ENCODE measurements around the gene METAP1. TPM values are rescaled to one million over a fixed set of nuclear protein-coding genes. Genes with fewer than 3 reads are reported as not detected.
"Not testable (repeated sequence)": the region's sequence is repeated elsewhere in the genome, so short reads cannot be mapped to it uniquely, and the experiment has no call there.

Gene METAP1
- total RNA-seq, 1 donor from 2014 or later = 16.2 TPM

DNA sequence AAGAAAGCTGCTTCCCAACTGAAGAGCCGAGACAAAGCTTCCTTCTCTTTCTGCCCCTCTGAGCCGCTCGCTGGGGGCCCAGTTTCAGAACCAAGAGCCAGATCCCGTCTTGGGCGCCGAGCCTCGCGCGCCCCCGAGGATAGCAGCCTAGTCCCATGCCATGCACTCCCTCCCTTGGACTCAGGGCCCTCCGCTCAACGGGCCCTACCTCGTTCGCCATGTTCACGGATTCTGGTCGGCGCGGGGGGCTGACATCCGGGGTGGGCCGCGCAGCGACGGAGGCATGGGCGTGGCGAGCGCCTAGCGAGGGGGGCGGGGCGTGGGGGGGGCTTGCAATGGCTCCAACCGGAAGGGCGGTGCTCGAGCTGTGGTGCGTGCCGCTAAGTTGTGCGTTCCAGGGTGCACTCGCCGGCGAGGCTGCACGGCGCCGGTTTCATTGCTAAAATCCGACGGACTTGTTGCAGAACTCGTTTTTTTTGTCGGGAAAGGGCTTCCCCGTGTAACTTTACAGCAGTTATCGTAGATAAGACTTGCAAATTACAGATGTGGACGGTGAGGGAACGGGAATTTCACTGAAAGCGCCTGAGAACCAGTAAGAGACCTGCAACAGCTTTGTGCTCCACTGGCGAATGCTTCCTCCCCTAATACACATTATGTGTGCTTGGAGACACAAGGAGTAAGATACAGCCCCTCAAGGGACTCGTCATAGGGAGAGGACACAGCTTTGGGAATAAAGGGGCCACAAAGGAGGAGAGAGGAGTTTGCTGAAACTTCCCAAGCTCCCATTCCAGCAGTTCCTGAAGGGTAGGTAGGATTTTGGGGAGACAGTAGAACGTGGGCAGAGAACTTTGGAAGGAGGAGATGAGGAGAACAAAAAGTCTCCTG lies 93.2 kb downstream of the METAP1 start, which contains the start of gene ADH5:
ADH5 (minus strand) TSS at position 308 of the 885 bp plus-strand sequence; CDS start at position 220, 88 bp downstream.
- Histone ChIP-seq H3K9ac (ENCODE audit: low read depth in 1 of 3, low read length in 3 of 3) (peak within 1 kb of the TSS; percentile 76 to 97 (median 94)), H3K9me3 (ENCODE audit: control insufficient read depth in 3 of 3, low read length in 3 of 3) (no peaks in the 10 kb centered on the region), H3K4me3 (ENCODE audit: low read length in 3 of 3) (peak within 1 kb of the TSS; percentile 87 to 95 (median 92)), H3K27ac (ENCODE audit: low read depth, low read length) (peak within 1 kb of the TSS; percentile 87), H3K4me1 (ENCODE audit: control insufficient read depth in 3 of 3, insufficient read depth in 3 of 3, low read length in 3 of 3) (peaks cover 5 to 14% (median 13%) of the 10 kb centered on the region in 3 donors), H3K27me3 (ENCODE audit: control insufficient read depth in 3 of 3, insufficient read depth in 3 of 3, low read length in 3 of 3) (no peaks in the 10 kb centered on the region), H3K36me3 (ENCODE audit: control insufficient read depth in 3 of 3, insufficient read depth in 3 of 3, low read length in 3 of 3) (peaks cover 11 to 13% (median 11%) of the 10 kb centered on the region in 3 donors)

DNA sequence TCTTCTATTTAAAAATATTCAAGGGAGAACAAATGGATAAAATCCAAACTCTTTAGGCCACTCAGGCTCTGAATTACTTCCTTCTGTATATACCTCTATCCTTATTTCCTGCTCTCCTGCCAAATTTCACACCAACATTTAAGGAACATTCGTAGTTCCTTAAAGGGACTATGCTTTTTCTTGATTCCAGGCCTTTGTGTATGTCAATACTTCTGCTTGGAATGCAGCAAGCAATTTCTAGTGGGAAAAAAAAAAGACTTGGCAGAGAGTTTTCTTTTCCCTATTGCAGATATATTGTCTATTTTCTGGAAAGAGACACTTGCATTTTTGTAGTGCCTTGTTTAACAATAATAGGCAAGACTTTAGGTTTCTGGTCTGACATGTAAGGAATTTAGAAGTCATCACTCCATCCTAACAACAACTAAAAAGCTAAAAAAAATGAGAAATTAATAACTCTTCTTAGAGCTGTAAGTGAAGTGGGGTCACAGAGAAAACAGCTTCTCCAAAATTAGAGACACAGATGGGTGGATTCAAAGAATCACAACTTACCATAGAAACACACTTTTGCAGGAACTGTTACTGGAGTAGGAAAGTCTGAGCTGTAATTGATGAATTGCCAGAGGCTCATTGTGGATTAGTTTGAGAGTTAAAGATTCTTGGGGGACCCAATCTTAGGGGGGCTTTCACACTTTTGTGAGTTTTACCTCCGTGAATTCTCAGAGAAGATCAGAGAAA lies 95.1 kb downstream of the METAP1 start:
- no peak overlapping the region for H3K9ac ChIP-seq (ENCODE audit: low read depth in 1 of 3, low read length in 3 of 3)
- no peaks in the 10 kb centered on the region for H3K27me3 ChIP-seq (ENCODE audit: control insufficient read depth in 3 of 3, insufficient read depth in 3 of 3, low read length in 3 of 3)
- H3K4me3 ChIP-seq (ENCODE audit: low read length in 3 of 3) = no peak overlapping the region
- no peak overlapping the region for H3K27ac ChIP-seq (ENCODE audit: low read depth, low read length)
- H3K36me3 ChIP-seq (ENCODE audit: control insufficient read depth in 3 of 3, insufficient read depth in 3 of 3, low read length in 3 of 3) = no peaks in the 10 kb centered on the region
- H3K9me3 ChIP-seq (ENCODE audit: control insufficient read depth in 3 of 3, low read length in 3 of 3) = no peaks in the 10 kb centered on the region
- H3K4me1 ChIP-seq (ENCODE audit: control insufficient read depth in 3 of 3, insufficient read depth in 3 of 3, low read length in 3 of 3) = peaks cover 5 to 14% (median 12%) of the 10 kb centered on the region in 3 donors

DNA sequence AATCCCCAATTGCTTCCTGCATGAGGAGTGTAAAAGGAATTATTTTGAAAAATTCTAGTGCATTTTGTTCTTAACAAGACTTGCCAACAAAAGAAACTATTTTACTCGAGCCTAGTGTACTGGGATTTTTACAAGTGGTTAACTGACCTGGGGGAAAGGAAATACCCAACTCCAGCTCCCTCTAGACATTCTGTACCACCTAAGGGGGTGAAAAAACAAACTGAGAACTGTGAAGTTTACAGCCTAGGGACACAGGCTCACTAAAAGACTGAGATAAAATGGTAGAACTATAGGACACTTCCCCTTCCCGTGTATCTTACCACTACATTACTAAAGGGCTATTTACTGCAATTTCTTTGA lies 95.7 kb downstream of the METAP1 start:
- Histone ChIP-seq H3K4me1 (ENCODE audit: control insufficient read depth in 3 of 3, insufficient read depth in 3 of 3, low read length in 3 of 3) (peaks cover 5 to 14% (median 9%) of the 10 kb centered on the region in 3 donors), H3K4me3 (ENCODE audit: low read length in 3 of 3) (no peak overlapping the region), H3K27ac (ENCODE audit: low read depth, low read length) (no peak overlapping the region), H3K36me3 (ENCODE audit: control insufficient read depth in 3 of 3, insufficient read depth in 3 of 3, low read length in 3 of 3) (no peaks in the 10 kb centered on the region), H3K9me3 (ENCODE audit: control insufficient read depth in 3 of 3, low read length in 3 of 3) (no peaks in the 10 kb centered on the region), H3K9ac (ENCODE audit: low read depth in 1 of 3, low read length in 3 of 3) (no peak overlapping the region), H3K27me3 (ENCODE audit: control insufficient read depth in 3 of 3, insufficient read depth in 3 of 3, low read length in 3 of 3) (no peaks in the 10 kb centered on the region)

DNA sequence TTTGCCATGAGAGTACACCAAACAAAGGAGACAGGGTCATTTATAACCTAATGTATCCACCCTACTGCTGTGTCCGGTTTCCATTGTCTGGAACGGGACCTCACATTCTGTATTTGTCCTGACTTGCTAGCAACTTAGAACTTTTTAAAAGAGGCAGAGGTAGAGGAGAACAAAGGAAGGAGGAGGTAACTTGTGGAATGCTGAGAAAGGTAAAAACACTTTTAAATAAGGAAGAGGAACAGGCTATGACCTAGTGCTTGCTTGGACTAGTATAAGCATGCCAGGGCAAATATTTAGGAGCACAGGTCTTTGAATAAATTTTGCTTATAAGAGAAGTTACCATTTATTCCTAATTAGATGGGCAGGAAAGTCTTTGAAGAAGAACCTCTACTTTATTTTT lies 96.3 kb downstream of the METAP1 start:
- not testable (repeated sequence) for H3K9ac ChIP-seq (ENCODE audit: low read depth in 1 of 3, low read length in 3 of 3)

DNA sequence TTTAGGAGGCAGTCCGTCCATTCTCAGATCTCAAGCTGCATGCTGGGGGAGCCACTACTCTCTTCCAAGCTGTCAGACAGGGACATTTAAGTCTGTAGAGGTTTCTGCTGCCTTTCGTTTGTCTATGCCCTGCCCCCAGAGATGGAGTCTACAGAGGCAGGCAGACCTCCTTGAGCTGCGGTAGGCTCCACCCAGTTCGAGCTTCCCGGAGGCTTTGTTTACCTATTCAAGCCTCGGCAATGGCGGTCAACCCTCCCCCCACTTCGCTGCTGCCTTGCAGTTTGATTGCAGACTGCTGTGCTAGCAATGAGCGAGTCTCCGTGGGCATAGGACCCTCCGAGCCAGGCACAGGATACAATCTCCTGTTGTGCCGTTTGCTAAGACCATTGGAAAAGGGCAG lies 103.8 kb downstream of the METAP1 start:
- Histone ChIP-seq H3K27me3 (ENCODE audit: control insufficient read depth in 3 of 3, insufficient read depth in 3 of 3, low read length in 3 of 3) (no peaks in the 10 kb centered on the region), H3K9ac (ENCODE audit: low read depth in 1 of 3, low read length in 3 of 3) (no peak overlapping the region), H3K9me3 (ENCODE audit: control insufficient read depth in 3 of 3, low read length in 3 of 3) (no peaks in the 10 kb centered on the region), H3K4me3 (ENCODE audit: low read length in 3 of 3) (no peak overlapping the region), H3K4me1 (ENCODE audit: control insufficient read depth in 3 of 3, insufficient read depth in 3 of 3, low read length in 3 of 3) (no peaks in the 10 kb centered on the region), H3K27ac (ENCODE audit: low read depth, low read length) (no peak overlapping the region), H3K36me3 (ENCODE audit: control insufficient read depth in 3 of 3, insufficient read depth in 3 of 3, low read length in 3 of 3) (no peaks in the 10 kb centered on the region)

More for the DNA sequence above, 96.3 kb downstream of the METAP1 start:
- H3K9me3 ChIP-seq (ENCODE audit: control insufficient read depth in 3 of 3, low read length in 3 of 3); H3K4me3 ChIP-seq (ENCODE audit: low read length in 3 of 3); H3K36me3 ChIP-seq (ENCODE audit: control insufficient read depth in 3 of 3, insufficient read depth in 3 of 3, low read length in 3 of 3); H3K27ac ChIP-seq (ENCODE audit: low read depth, low read length); H3K27me3 ChIP-seq (ENCODE audit: control insufficient read depth in 3 of 3, insufficient read depth in 3 of 3, low read length in 3 of 3): not testable (repeated sequence)
- peaks cover 5 to 14% (median 9%) of the 10 kb centered on the region in 3 donors for H3K4me1 ChIP-seq (ENCODE audit: control insufficient read depth in 3 of 3, insufficient read depth in 3 of 3, low read length in 3 of 3)

DNA sequence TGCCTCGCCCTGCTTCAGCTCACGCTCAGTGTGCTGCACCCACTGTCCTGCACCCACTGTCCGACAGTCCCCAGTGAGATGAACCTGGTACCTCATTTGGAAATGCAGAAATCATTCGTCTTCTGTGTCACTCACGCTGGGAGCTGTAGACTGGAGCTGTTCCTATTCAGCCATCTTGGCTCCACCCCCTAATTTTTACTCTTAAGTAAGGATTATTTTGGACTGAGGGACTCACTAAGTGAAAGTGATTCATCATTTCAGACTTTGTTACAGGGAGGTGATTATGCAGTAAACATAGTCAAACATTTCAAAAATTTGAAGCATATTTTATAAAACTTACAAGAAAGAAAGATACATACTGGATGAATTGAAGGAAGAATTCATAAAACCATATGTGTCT lies 104.3 kb downstream of the METAP1 start:
- not testable (repeated sequence) for H3K27me3 ChIP-seq (ENCODE audit: control insufficient read depth in 3 of 3, insufficient read depth in 3 of 3, low read length in 3 of 3); H3K9me3 ChIP-seq (ENCODE audit: control insufficient read depth in 3 of 3, low read length in 3 of 3)

DNA sequence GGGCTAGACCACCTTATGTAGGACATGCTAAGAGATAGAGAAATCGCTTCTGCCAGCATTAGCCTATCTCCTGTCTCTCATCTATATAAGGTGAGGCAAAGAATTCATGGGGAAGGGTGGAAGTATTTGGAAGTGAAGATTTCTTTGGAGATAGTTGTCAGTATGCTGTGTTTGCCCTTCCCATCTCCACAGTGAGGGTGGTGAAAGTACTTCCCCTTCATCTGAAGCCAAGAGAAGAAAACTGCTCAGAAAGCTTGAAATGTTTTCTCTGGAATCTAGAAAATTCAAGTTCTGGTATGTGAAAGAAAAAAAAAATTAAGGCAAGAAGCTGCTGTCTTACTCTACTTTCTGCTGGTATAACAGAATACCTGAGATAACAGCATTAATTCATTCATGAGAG lies 105.4 kb downstream of the METAP1 start:
- no peaks in the 10 kb centered on the region for H3K36me3 ChIP-seq (ENCODE audit: control insufficient read depth in 3 of 3, insufficient read depth in 3 of 3, low read length in 3 of 3)

More for the DNA sequence above, 104.3 kb downstream of the METAP1 start:
- H3K4me1 ChIP-seq (ENCODE audit: control insufficient read depth in 3 of 3, insufficient read depth in 3 of 3, low read length in 3 of 3); H3K27ac ChIP-seq (ENCODE audit: low read depth, low read length); H3K4me3 ChIP-seq (ENCODE audit: low read length in 3 of 3); H3K9ac ChIP-seq (ENCODE audit: low read depth in 1 of 3, low read length in 3 of 3); H3K36me3 ChIP-seq (ENCODE audit: control insufficient read depth in 3 of 3, insufficient read depth in 3 of 3, low read length in 3 of 3): not testable (repeated sequence)

DNA sequence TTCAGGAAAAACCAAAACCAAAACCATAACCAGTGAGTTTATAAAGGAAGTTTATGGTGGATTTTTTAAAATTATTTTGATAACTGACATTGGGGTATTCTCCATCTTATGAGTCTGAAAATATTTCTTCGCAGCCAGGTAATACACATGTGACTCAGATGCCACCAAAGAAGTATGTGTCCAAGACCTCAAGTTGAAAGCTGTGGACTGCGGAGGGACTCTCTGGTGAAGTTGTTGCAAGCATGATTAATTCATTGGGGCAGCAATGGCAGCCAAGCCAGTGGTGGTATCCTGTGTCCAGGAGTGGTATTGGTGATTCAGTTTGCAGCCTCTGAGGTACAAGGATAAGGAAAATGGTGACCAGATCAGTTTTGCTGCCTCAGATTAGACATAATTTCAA lies 107.1 kb downstream of the METAP1 start:
- Histone ChIP-seq H3K9ac (ENCODE audit: low read depth in 1 of 3, low read length in 3 of 3) (no peak overlapping the region), H3K4me3 (ENCODE audit: low read length in 3 of 3) (no peak overlapping the region), H3K36me3 (ENCODE audit: control insufficient read depth in 3 of 3, insufficient read depth in 3 of 3, low read length in 3 of 3) (no peaks in the 10 kb centered on the region), H3K27ac (ENCODE audit: low read depth, low read length) (no peak overlapping the region), H3K27me3 (ENCODE audit: control insufficient read depth in 3 of 3, insufficient read depth in 3 of 3, low read length in 3 of 3) (no peaks in the 10 kb centered on the region), H3K9me3 (ENCODE audit: control insufficient read depth in 3 of 3, low read length in 3 of 3) (no peaks in the 10 kb centered on the region), H3K4me1 (ENCODE audit: control insufficient read depth in 3 of 3, insufficient read depth in 3 of 3, low read length in 3 of 3) (no peaks in the 10 kb centered on the region)

More for the DNA sequence above, 105.4 kb downstream of the METAP1 start:
- H3K9me3 ChIP-seq (ENCODE audit: control insufficient read depth in 3 of 3, low read length in 3 of 3) = no peaks in the 10 kb centered on the region
- no peak overlapping the region for H3K9ac ChIP-seq (ENCODE audit: low read depth in 1 of 3, low read length in 3 of 3)
- H3K4me1 ChIP-seq (ENCODE audit: control insufficient read depth in 3 of 3, insufficient read depth in 3 of 3, low read length in 3 of 3) = no peaks in the 10 kb centered on the region
- no peaks in the 10 kb centered on the region for H3K27me3 ChIP-seq (ENCODE audit: control insufficient read depth in 3 of 3, insufficient read depth in 3 of 3, low read length in 3 of 3)
- H3K4me3 ChIP-seq (ENCODE audit: low read length in 3 of 3) = no peak overlapping the region
- H3K27ac ChIP-seq (ENCODE audit: low read depth, low read length) = no peak overlapping the region

DNA sequence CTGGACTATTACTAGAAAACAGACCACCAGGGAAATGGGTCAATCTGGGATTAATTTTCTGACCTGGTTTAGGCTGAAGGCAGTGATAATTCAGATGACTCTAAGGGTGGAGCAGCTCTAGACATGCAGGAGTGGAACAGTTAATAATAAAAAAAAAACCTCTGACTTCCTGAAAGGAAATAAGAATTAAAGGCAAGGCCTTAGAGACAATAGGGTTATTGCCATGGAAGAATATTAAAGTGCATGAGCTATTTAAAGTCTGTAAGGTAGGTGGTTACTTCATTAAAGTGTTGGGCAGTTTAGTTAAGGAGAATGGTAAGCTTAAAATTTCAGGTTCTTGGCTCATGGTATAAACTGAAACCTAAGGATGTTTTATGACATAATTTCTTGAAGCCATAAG lies 107.6 kb downstream of the METAP1 start:
- Histone ChIP-seq H3K36me3 (ENCODE audit: control insufficient read depth in 3 of 3, insufficient read depth in 3 of 3, low read length in 3 of 3) (no peaks in the 10 kb centered on the region), H3K27ac (ENCODE audit: low read depth, low read length) (no peak overlapping the region), H3K9ac (ENCODE audit: low read depth in 1 of 3, low read length in 3 of 3) (no peak overlapping the region), H3K4me3 (ENCODE audit: low read length in 3 of 3) (no peak overlapping the region), H3K4me1 (ENCODE audit: control insufficient read depth in 3 of 3, insufficient read depth in 3 of 3, low read length in 3 of 3) (no peaks in the 10 kb centered on the region), H3K9me3 (ENCODE audit: control insufficient read depth in 3 of 3, low read length in 3 of 3) (no peaks in the 10 kb centered on the region), H3K27me3 (ENCODE audit: control insufficient read depth in 3 of 3, insufficient read depth in 3 of 3, low read length in 3 of 3) (no peaks in the 10 kb centered on the region)

DNA sequence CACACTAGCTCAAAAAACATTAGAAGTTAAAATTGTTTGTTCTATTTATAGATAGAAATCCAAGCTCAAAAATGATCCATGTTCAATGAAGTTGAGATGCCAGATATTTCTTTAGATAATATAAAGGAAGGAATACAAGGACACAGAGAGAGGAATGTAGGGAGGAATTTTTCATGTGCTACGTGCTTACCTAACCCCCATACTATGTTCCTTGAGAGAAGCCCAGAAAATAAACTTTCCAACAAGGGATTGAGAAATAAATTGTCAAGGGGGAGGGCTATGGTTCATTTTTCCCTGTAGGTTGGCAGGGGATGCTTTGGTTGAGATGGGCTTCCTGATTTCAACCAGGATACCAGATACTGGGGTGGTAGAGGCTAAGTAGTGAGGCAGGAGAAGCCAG lies 108.6 kb downstream of the METAP1 start:
- H3K4me1 ChIP-seq (ENCODE audit: control insufficient read depth in 3 of 3, insufficient read depth in 3 of 3, low read length in 3 of 3) = no peaks in the 10 kb centered on the region
- no peaks in the 10 kb centered on the region for H3K27me3 ChIP-seq (ENCODE audit: control insufficient read depth in 3 of 3, insufficient read depth in 3 of 3, low read length in 3 of 3)
- no peak overlapping the region for H3K27ac ChIP-seq (ENCODE audit: low read depth, low read length)
- no peaks in the 10 kb centered on the region for H3K36me3 ChIP-seq (ENCODE audit: control insufficient read depth in 3 of 3, insufficient read depth in 3 of 3, low read length in 3 of 3)
- no peak overlapping the region for H3K4me3 ChIP-seq (ENCODE audit: low read length in 3 of 3)
- no peak overlapping the region for H3K9ac ChIP-seq (ENCODE audit: low read depth in 1 of 3, low read length in 3 of 3)
- no peaks in the 10 kb centered on the region for H3K9me3 ChIP-seq (ENCODE audit: control insufficient read depth in 3 of 3, low read length in 3 of 3)

Measured in skeletal muscle tissue (tissue), 4 donors.